Kidney epithelial cell (primary cell): Measurements from ENCODE around the gene RANBP1. TPM values are rescaled to one million over a fixed set of nuclear protein-coding genes. Genes with fewer than 3 reads are reported as not detected.

Experiments
- DNase-seq: peaks from one replicate; pipeline ENCODE4 v3.0.0-alpha.2; 2010; ENCODE audit warnings: low read depth
- H3K27me3 ChIP-seq: 2 replicates; pipeline ENCODE4 v1.6.0; 2011; ENCODE audit warnings: low read length; ENCODE audit not compliant: control insufficient read depth, insufficient read depth
- H3K36me3 ChIP-seq: 2 replicates; pipeline ENCODE4 v1.5.1; 2011; ENCODE audit warnings: low read length; ENCODE audit not compliant: control insufficient read depth, insufficient read depth
- H3K4me3 ChIP-seq: 2 replicates; pipeline ENCODE4 v1.5.1; 2011; ENCODE audit warnings: low read depth, mild to moderate bottlenecking, control low read depth, low read length
- total RNA-seq: library from RNA; depleted of rRNA; stranded (reverse); fragments of >200 nt; gene quantifications from 2 replicates; pipeline ENCODE4 v1.2.3, GENCODE V29; 2015
- TF ChIP-seq, protein P1 (sequence below): IDR thresholded peaks from 2 replicates; pipeline ENCODE4 v1.5.1; 2011; ENCODE audit warnings: mild to moderate bottlenecking, moderate library complexity, low read length, control low read depth, inconsistent platforms; ENCODE audit not compliant: insufficient read depth, poor library complexity, severe bottlenecking

RANBP1 gene
- total RNA-seq, 1 donor from 2014 or later: 360 TPM

DNA sequence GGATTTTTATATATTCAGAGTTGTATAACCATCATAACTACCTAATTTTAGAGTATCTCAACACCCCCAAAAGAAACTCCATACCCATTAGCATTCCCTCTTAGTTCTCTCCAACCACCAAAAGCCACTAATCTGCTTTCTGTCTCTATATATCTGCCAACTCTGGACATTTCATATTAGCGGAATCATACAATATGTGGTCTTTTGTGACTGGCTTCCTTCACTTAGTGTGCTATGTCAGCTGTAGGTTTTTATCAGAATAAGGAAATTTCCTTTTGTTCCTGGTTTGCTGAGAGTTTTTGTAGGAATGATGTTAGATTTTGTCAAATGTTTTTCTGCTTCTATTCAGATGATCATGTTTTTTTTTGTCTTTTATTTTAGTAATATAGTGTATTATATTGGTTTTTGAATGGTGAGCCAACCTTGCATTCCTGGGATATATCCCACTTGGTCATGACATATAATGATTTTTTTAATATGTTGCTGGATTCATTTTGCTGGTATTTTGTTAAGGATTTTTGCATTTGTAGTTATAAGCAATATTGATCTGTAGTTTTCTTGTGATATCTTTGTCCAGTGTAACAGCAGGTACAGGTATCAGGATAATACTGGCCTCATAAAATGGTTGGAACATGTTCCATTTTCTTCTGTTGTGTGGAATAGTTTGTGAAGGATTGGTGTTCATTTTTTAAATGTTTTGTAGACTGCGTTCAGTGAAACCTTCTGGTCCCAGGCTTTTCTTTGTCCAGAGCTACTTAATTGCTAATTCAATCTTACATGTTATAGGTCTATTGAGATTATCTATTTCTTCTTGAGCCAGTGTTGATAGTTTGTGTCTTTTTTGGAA, 19.1 kb upstream of the RANBP1 start:
- TF ChIP-seq, protein P1, sequence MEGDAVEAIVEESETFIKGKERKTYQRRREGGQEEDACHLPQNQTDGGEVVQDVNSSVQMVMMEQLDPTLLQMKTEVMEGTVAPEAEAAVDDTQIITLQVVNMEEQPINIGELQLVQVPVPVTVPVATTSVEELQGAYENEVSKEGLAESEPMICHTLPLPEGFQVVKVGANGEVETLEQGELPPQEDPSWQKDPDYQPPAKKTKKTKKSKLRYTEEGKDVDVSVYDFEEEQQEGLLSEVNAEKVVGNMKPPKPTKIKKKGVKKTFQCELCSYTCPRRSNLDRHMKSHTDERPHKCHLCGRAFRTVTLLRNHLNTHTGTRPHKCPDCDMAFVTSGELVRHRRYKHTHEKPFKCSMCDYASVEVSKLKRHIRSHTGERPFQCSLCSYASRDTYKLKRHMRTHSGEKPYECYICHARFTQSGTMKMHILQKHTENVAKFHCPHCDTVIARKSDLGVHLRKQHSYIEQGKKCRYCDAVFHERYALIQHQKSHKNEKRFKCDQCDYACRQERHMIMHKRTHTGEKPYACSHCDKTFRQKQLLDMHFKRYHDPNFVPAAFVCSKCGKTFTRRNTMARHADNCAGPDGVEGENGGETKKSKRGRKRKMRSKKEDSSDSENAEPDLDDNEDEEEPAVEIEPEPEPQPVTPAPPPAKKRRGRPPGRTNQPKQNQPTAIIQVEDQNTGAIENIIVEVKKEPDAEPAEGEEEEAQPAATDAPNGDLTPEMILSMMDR: no peak
- DNase-seq: no peak
- Histone ChIP-seq H3K36me3 (peaks cover 3% of the 10 kb centered on the region), H3K4me3 (no peak overlapping the region), H3K27me3 (no peaks in the 10 kb centered on the region)

GRCh38 chr22:20099099-20099711, 16.7 kb upstream of the RANBP1 start:
- Histone ChIP-seq H3K4me3 (no peak overlapping the region), H3K36me3 (peaks cover 1% of the 10 kb centered on the region), H3K27me3 (no peaks in the 10 kb centered on the region)
- TF ChIP-seq, protein P1: no peak
- no peak for DNase-seq

DNA sequence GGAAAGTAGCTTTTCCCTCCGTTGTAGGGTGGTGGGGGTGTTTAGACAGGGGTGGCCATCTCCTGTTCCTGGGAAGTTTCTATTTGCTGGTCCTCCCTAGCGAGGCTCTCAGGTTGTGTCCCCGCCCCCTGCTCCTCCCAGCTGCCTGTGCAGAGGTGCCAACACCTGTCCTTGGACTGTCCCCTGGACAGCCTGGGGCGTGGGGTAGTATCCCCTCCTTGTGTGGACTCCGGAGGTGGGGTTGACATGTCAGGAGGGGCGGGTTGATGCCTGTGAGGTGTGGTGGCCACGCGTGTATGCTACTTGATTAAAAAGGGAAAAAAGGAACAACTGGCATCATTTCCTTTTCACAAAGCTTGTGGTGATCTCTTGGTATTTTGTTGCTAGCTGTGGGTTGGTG, 14.3 kb upstream of the RANBP1 start:
- no peak for DNase-seq
- Histone ChIP-seq H3K36me3 (peaks cover 6% of the 10 kb centered on the region), H3K4me3 (no peak overlapping the region), H3K27me3 (no peaks in the 10 kb centered on the region)
- TF ChIP-seq, protein P1: no peak

- TF ChIP-seq, protein P1: no peak
- DNase-seq: no peak
- no peaks in the 10 kb centered on the region for H3K27me3 ChIP-seq
- H3K36me3 ChIP-seq: peaks cover 6% of the 10 kb centered on the region
- no peak overlapping the region for H3K4me3 ChIP-seq
Observed at GRCh38 chr22:20102203-20102780, 13.6 kb upstream of the RANBP1 start.

DNA sequence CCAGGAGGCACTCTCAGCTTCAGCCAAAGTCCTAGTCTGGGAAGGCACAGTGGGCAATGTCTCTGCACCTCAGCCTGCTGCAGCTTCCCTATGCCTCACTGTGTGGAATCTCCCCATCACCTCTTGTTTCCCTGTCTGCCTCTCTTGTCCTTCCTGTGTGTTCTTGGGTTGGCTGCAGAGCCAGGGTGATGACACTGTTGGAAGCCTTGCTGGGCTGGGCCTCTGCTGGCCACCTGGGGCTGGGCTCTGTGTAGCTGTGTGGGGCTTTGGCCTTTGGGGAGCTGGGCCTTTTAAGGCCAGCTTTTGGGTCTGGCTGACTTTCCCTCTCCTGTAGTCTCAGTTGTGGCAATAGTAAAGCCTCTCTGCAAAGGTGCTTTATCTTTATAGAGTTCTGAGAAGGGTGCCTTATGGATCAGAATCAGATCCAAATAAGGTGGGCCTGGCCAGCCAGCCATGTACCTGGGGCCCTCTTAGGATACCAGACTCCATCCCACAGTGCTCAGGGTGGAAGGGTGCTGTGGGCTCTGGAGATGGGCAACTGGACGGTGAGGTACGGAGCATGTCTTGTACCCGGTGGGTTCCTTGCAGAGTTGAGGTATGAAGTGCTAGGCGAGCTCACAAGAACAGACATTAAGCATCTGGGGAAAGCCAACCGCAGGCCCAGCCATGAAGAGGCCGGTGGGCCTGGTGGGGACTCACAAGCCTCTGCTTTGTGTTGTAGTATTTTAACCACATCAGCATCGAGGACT, 10.3 kb upstream of the RANBP1 start:
- Histone ChIP-seq H3K27me3 (no peaks in the 10 kb centered on the region), H3K4me3 (no peak overlapping the region), H3K36me3 (peaks cover 7% of the 10 kb centered on the region)
- TF ChIP-seq, protein P1: no peak
- no peak for DNase-seq
